Posterior cingulate gyrus (tissue), 11 donors: ENCODE data around the gene MSH5.

Experiments
- DNase-seq, 10 donors: peaks; one replicate each; pipeline versions ENCODE4 v3.0.0 to v3.0.0-alpha.2; 2020 to 2021; ENCODE audit warnings: mixed read lengths in 3 of 10
- intact Hi-C: fragments of 100-400 bp; cut with DNase I; formaldehyde crosslinking; loops from one replicate; pipeline ENCODE4 v1.15.1; 2023

MSH5 gene

GRCh38 chr6:31710523-31711219 is 29.1 kb upstream of the MSH5 start:
- intact Hi-C loops = no loop called here
- DNase-seq = peak in 1 of 10 donors; percentile 47

- no peak for DNase-seq
Measured at GRCh38 chr6:31711233-31711632, 28.6 kb upstream of the MSH5 start.

GRCh38 chr6:31712296-31712695 is 27.5 kb upstream of the MSH5 start:
- DNase-seq = no peak
- intact Hi-C loops = no loop called here

More at GRCh38 chr6:31711233-31711632, 28.6 kb upstream of the MSH5 start:
- intact Hi-C loops = no loop called here

GRCh38 chr6:31713465-31713864 is 26.3 kb upstream of the MSH5 start:
- DNase-seq = no peak
- intact Hi-C loops = no loop called here

- DNase-seq = no peak
- intact Hi-C loops = no loop called here
Measured at GRCh38 chr6:31713991-31714684, 25.7 kb upstream of the MSH5 start.

GRCh38 chr6:31715022-31715958 is 24.5 kb upstream of the MSH5 start, which contains the start of gene LY6G6D:
Gene LY6G6D, plus strand, starts transcription at chr6:31715348. Its CDS starts 8 bp downstream, at chr6:31715356.
- no peak for DNase-seq
- intact Hi-C loops = no loop called here

GRCh38 chr6:31717499-31718222 is 22.1 kb upstream of the MSH5 start:
- intact Hi-C loops = no loop called here
- DNase-seq = peak in 1 of 10 donors; percentile 55

GRCh38 chr6:31718265-31718664 is 21.5 kb upstream of the MSH5 start:
- peak in 1 of 10 donors; percentile 8 for DNase-seq
- intact Hi-C loops = no loop called here

GRCh38 chr6:31719001-31719400 is 20.8 kb upstream of the MSH5 start:
- peak in 1 of 10 donors; percentile 58 for DNase-seq
- intact Hi-C loops = no loop called here

- intact Hi-C loops = no loop called here
- peak in 1 of 10 donors; percentile 34 for DNase-seq
Measured at GRCh38 chr6:31720196-31720770, 19.5 kb upstream of the MSH5 start.

GRCh38 chr6:31721351-31722020 is 18.3 kb upstream of the MSH5 start, which contains the start of gene LY6G6C:
Gene LY6G6C, minus strand, starts transcription at chr6:31721746. Its CDS starts 67 bp downstream, at chr6:31721679.
- peak in 1 of 10 donors; percentile 56 for DNase-seq
- intact Hi-C loops = no loop called here

GRCh38 chr6:31722173-31722572 is 17.6 kb upstream of the MSH5 start:
- DNase-seq = peak in 1 of 10 donors; percentile 55
- intact Hi-C loops = no loop called here

GRCh38 chr6:31723245-31723979 is 16.4 kb upstream of the MSH5 start, which contains the start of gene MPIG6B:
Gene MPIG6B, plus strand, starts transcription at chr6:31723373. Its CDS starts 11 bp downstream, at chr6:31723384.
- peak in 1 of 10 donors; percentile 82 for DNase-seq
- intact Hi-C loops = no loop called here

GRCh38 chr6:31723980-31724691 is 15.7 kb upstream of the MSH5 start:
- DNase-seq = peak in 1 of 10 donors; percentile 85
- intact Hi-C loops = no loop called here

- intact Hi-C loops = loop anchor here (5.0 kb wide), 1 partner anchor 107 kb away; no protein-coding TSS in a partner anchor
- DNase-seq = peak in 1 of 10 donors; percentile 52
Measured at GRCh38 chr6:31725502-31726350, 14.1 kb upstream of the MSH5 start.

- intact Hi-C loops = loop anchor here (5.0 kb wide), 1 partner anchor 105 kb away; no protein-coding TSS in a partner anchor
- DNase-seq = peak in 1 of 10 donors; percentile 69
Measured at GRCh38 chr6:31727034-31727716, 12.6 kb upstream of the MSH5 start.
